Fibroblast of lung (primary cell): ENCODE measurements around the gene FER. TPM values are rescaled to one million over a fixed set of nuclear protein-coding genes. Genes with fewer than 3 reads are reported as not detected.
"Not testable (repeated sequence)": the region's sequence is repeated elsewhere in the genome, so short reads cannot be mapped to it uniquely, and the experiment has no call there.

Source experiments
- DNase-seq, 2 donors: peaks; one replicate each; pipeline versions ENCODE4 v3.0.0 to v3.0.0-alpha.2; 2010; ENCODE audit warnings: low read depth in 2 of 2
- H2AFZ ChIP-seq: 2 replicates; pipeline ENCODE4 v1.5.1; 2012; ENCODE audit warnings: low read length, control low read depth, inconsistent platforms
- H3K27ac ChIP-seq: 2 replicates; pipeline ENCODE4 v1.5.1; 2011; ENCODE audit warnings: low read length, control low read depth; ENCODE audit not compliant: insufficient read depth
- H3K27me3 ChIP-seq: 2 replicates; pipeline ENCODE4 v1.5.1; 2011; ENCODE audit warnings: mild to moderate bottlenecking, low read length; ENCODE audit not compliant: control insufficient read depth, insufficient read depth
- H3K36me3 ChIP-seq: 2 replicates; pipeline ENCODE4 v1.5.1; 2011; ENCODE audit warnings: low read length; ENCODE audit not compliant: control insufficient read depth, insufficient read depth
- H3K4me1 ChIP-seq: 2 replicates; pipeline ENCODE4 v1.5.1; 2011; ENCODE audit warnings: low read length; ENCODE audit not compliant: control insufficient read depth, insufficient read depth; ENCODE audit errors: extremely low read depth
- H3K4me2 ChIP-seq: 2 replicates; pipeline ENCODE4 v1.5.1; 2011; ENCODE audit warnings: low read length, control low read depth; ENCODE audit not compliant: insufficient read depth; ENCODE audit errors: extremely low read depth
- H3K4me3 ChIP-seq, 4 experiments: fragments of 200-600 bp in 1 of 4; sonication (generic) in 1 of 4; replicated peaks in 1 of 4; 2 replicates each; pipeline ENCODE4 v1.5.1; 2011 to 2016; ENCODE audit warnings: low read length in 4 of 4, low read depth in 3 of 4, mild to moderate bottlenecking in 3 of 4, control low read depth in 2 of 4, inconsistent platforms in 1 of 4, mixed read lengths in 1 of 4; ENCODE audit not compliant: insufficient read depth in 1 of 4; ENCODE audit errors: control extremely low read depth in 1 of 4
- H3K79me2 ChIP-seq: 2 replicates; pipeline ENCODE4 v1.5.1; 2012; ENCODE audit warnings: mild to moderate bottlenecking, low read length, inconsistent platforms; ENCODE audit not compliant: control insufficient read depth, insufficient read depth
- H3K9ac ChIP-seq: 2 replicates; pipeline ENCODE4 v1.5.1; 2011; ENCODE audit warnings: mild to moderate bottlenecking, low read length, control low read depth; ENCODE audit not compliant: insufficient read depth
- H3K9me3 ChIP-seq: 2 replicates; pipeline ENCODE4 v1.5.1; 2012; ENCODE audit warnings: low read depth, low read length; ENCODE audit not compliant: control insufficient read depth, insufficient read depth
- H4K20me1 ChIP-seq: 2 replicates; pipeline ENCODE4 v1.5.1; 2011; ENCODE audit warnings: low read length; ENCODE audit not compliant: control insufficient read depth, insufficient read depth; ENCODE audit errors: extremely low read depth
- EZH2 ChIP-seq: IDR thresholded peaks from 2 replicates; pipeline ENCODE4 v1.5.1; 2012; ENCODE audit warnings: low read length, control low read depth, mild to moderate bottlenecking; ENCODE audit errors: missing control alignments
- polyA plus RNA-seq, 2 donors: library from polyadenylated mRNA; depleted of rRNA in 1 of 2; stranded (reverse) in 1 of 2; unstranded in 1 of 2; fragments of >200 nt; gene quantifications; 2 replicates each; pipeline ENCODE4 v1.2.1, GENCODE V29; 2011 to 2012; ENCODE audit warnings: missing spikeins in 1 of 2
- total RNA-seq: library from RNA; depleted of rRNA; stranded (reverse); fragments of >200 nt; gene quantifications from 2 replicates; pipeline ENCODE4 v1.2.1, GENCODE V29; 2014
- TF ChIP-seq, protein P1 (sequence below), 2 donors: IDR thresholded peaks in 1 of 2; conservative IDR thresholded peaks in 1 of 2; 1 replicate in 1 of 2; 2 replicates in 1 of 2; pipeline ENCODE4 v1.5.1; 2011 to 2012; ENCODE audit warnings: low read length in 2 of 2, control low read depth in 1 of 2, inconsistent platforms in 1 of 2, low read depth in 1 of 2, mild to moderate bottlenecking in 1 of 2

FER gene
- total and polyA plus RNA-seq, 2 donors (not counting 1 experiment from before 2014, with no cell fraction given): 12.2 to 21.3 TPM

DNA sequence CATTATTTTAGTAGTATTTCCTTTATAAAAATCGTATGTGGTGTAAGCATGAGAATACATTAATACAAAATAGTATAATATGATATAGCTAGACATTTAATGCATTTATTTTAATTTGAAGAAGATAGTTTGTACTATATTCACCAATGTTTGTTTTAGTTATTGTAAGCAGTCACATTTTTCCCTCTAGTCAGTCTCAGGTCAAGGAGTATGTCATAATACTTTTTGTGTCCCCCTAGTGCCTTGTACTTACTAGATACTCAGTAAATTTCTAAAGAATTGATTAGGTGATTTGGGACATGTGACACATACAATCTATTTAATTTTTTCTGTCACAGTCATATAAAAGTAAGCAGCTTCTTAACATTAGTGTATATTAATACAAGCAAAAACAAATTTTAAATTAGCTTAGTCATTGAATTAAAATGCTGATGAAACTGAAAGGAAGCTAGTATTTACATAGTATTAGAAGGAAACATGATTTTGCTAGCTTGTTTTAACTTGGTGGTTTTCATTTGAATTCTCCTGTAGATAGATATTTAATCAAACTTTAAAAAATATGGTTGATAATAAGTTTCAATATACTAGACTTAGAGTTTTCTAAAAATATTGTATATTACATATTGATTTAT, 242.2 kb downstream of the FER start:
- H3K9ac ChIP-seq: no peak overlapping the region
- no peak overlapping the region for H3K27ac ChIP-seq
- no peak overlapping the region for H2AFZ ChIP-seq
- no peaks in the 10 kb centered on the region for H3K79me2 ChIP-seq
- H4K20me1 ChIP-seq: no peaks in the 10 kb centered on the region
- H3K4me3 ChIP-seq: no peak overlapping the region
- H3K4me1 ChIP-seq: no peaks in the 10 kb centered on the region
- no peaks in the 10 kb centered on the region for H3K9me3 ChIP-seq
- H3K36me3 ChIP-seq: no peaks in the 10 kb centered on the region
- peak; percentile 4 to 48 for DNase-seq
- H3K4me2 ChIP-seq: peak overlapping the region; percentile 59
- TF ChIP-seq, protein P1, sequence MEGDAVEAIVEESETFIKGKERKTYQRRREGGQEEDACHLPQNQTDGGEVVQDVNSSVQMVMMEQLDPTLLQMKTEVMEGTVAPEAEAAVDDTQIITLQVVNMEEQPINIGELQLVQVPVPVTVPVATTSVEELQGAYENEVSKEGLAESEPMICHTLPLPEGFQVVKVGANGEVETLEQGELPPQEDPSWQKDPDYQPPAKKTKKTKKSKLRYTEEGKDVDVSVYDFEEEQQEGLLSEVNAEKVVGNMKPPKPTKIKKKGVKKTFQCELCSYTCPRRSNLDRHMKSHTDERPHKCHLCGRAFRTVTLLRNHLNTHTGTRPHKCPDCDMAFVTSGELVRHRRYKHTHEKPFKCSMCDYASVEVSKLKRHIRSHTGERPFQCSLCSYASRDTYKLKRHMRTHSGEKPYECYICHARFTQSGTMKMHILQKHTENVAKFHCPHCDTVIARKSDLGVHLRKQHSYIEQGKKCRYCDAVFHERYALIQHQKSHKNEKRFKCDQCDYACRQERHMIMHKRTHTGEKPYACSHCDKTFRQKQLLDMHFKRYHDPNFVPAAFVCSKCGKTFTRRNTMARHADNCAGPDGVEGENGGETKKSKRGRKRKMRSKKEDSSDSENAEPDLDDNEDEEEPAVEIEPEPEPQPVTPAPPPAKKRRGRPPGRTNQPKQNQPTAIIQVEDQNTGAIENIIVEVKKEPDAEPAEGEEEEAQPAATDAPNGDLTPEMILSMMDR (conservative IDR thresholded peaks at IDR 0.05 in 1 of 2, IDR thresholded peaks at IDR 0.05 in 1 of 2; ENCODE audit: low read depth in 1 of 2, low read length in 2 of 2): no peak
- TF ChIP-seq EZH2: no peak
- no peaks in the 10 kb centered on the region for H3K27me3 ChIP-seq

DNA sequence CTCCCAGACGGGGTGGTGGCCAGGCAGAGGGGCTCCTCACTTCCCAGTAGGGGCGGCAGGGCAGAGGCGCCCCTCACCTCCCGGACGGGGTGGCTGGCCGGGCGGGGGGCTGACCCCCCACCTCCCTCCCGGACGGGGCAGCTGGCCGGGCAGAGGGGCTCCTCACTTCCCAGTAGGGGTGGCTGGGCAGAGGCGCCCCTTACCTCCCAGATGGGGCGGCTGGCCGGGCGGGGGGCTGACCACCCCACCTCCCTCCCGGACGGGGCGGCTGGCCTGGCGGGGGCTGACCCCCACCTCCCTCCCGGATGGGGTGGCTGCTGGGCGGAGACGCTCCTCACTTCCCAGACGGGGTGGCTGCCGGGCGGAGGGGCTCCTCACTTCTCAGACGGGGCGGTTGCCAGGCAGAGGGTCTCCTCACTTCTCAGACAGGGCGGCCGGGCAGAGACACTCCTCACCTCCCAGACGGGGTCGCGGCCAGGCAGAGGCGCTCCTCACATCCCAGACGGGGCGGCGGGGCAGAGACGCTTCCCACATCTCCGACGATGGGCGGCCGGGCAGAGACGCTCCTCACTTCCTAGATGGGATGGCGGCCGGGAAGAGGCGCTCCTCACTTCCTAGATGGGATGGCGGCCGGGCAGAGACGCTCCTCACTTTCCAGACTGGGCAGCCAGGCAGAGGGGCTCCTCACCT, 244.8 kb downstream of the FER start:
- H3K9ac ChIP-seq, H3K79me2 ChIP-seq, H3K27ac ChIP-seq, H4K20me1 ChIP-seq, H3K27me3 ChIP-seq, H3K36me3 ChIP-seq, H3K9me3 ChIP-seq, H3K4me2 ChIP-seq, H3K4me3 ChIP-seq, DNase-seq, H3K4me1 ChIP-seq, H2AFZ ChIP-seq: not testable (repeated sequence)

DNA sequence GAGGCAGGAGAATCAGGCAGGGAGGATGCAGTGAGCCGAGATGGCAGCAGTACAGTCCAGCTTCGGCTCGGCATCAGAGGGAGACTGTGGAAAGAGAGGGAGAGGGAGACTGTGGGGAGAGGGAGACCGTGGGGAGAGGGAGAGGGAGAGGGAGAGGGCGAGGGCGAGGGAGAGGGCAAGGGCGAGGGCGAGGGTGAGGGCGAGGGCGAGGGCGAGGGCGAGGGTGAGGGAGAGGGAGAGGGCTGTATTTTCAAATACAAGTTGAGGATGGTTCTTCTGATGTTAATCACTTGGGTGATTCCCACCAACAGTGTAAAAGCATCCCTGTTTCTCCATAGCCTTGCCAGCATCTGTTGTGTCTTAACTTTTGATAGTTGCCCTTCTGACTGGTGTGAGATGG, 245.7 kb downstream of the FER start:
- not testable (repeated sequence) for H4K20me1 ChIP-seq, H2AFZ ChIP-seq, H3K79me2 ChIP-seq, H3K27me3 ChIP-seq, H3K27ac ChIP-seq, H3K9ac ChIP-seq, DNase-seq, H3K4me1 ChIP-seq, H3K4me3 ChIP-seq, H3K9me3 ChIP-seq, H3K36me3 ChIP-seq, H3K4me2 ChIP-seq

DNA sequence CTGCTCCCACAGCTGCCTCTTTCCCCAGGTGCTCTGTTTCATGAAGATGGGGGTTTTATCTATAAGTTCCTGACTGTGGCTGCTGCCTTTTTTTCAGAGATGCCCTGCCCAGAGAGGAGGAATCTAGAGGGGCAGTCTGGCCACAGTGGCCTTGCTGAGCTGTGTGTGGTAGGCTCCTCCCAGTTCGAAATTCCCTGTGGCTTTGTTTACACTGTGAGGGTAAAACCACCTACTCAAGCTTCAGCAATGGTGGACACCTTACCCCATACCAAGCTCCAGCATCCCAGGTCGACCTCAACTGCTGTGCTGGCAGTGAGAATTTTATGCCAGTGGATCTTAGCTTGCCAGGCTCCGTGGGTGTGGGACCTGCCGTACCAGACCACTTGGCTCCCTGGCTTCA, 250.0 kb downstream of the FER start:
- no peak overlapping the region for H3K4me2 ChIP-seq
- H3K4me3 ChIP-seq: no peak overlapping the region
- no peak overlapping the region for H2AFZ ChIP-seq
- no peaks in the 10 kb centered on the region for H4K20me1 ChIP-seq
- H3K27me3 ChIP-seq: no peaks in the 10 kb centered on the region
- no peak overlapping the region for H3K27ac ChIP-seq
- H3K9ac ChIP-seq: no peak overlapping the region
- DNase-seq: no peak
- H3K36me3 ChIP-seq: no peaks in the 10 kb centered on the region
- H3K9me3 ChIP-seq: no peaks in the 10 kb centered on the region
- no peaks in the 10 kb centered on the region for H3K79me2 ChIP-seq
- no peak for TF ChIP-seq EZH2
- TF ChIP-seq, protein P1 (conservative IDR thresholded peaks at IDR 0.05 in 1 of 2, IDR thresholded peaks at IDR 0.05 in 1 of 2; ENCODE audit: low read depth in 1 of 2, low read length in 2 of 2): no peak
- no peaks in the 10 kb centered on the region for H3K4me1 ChIP-seq
